Measurements from ENCODE around the gene SRRT.

- peak; percentile 74 for TF ChIP-seq CTCF (conservative IDR thresholded peaks at IDR 0.05; ENCODE audit: low read depth, low read length)
- no peak for TF ChIP-seq POLR2A (IDR thresholded peaks at IDR 0.05; ENCODE audit: low read depth, low read length)
These were observed 20.2 kb downstream of the SRRT start for GRCh38 chr7:100894860-100895700.
